Fibroblast of peridontal ligament (primary cell): ENCODE results near the gene DNM3.
A peak's percentile ranks its signal among the peaks of the same experiment; 100 is the strongest.
"Not testable (repeated sequence)": the region's sequence is repeated elsewhere in the genome, so short reads cannot be mapped to it uniquely, and the experiment has no call there.

Experiments used
- DNase-seq: peaks from one replicate; pipeline ENCODE4 v3.0.0-alpha.2; 2010; ENCODE audit errors: extremely low read depth

The DNM3 gene

GRCh38 chr1:172024516-172024915 is 183.2 kb downstream of the DNM3 start:
- DNase-seq, result no peak

GRCh38 chr1:172024944-172025738 is 183.8 kb downstream of the DNM3 start:
- DNase-seq, result not testable (repeated sequence)

GRCh38 chr1:172040466-172040865 is 199.2 kb downstream of the DNM3 start:
- peak; percentile 44 for DNase-seq

GRCh38 chr1:172041102-172041501 is 199.8 kb downstream of the DNM3 start:
- no peak for DNase-seq

GRCh38 chr1:172041742-172042141 is 200.4 kb downstream of the DNM3 start:
- DNase-seq, result peak; percentile 61

GRCh38 chr1:172043900-172044299 is 202.6 kb downstream of the DNM3 start:
- no peak for DNase-seq

GRCh38 chr1:172051898-172052297 is 210.6 kb downstream of the DNM3 start:
- DNase-seq, result no peak

- no peak for DNase-seq
These were observed 212.9 kb downstream of the DNM3 start for GRCh38 chr1:172054172-172054571.

GRCh38 chr1:172055816-172056419 is 214.6 kb downstream of the DNM3 start:
- DNase-seq, result not testable (repeated sequence)

- DNase-seq, result no peak
These were observed 227.0 kb downstream of the DNM3 start for GRCh38 chr1:172068334-172068733.

GRCh38 chr1:172069051-172069450 is 227.8 kb downstream of the DNM3 start:
- no peak for DNase-seq

GRCh38 chr1:172069534-172069933 is 228.2 kb downstream of the DNM3 start:
- peak; percentile 27 for DNase-seq

- DNase-seq, result no peak
These were observed 228.8 kb downstream of the DNM3 start for GRCh38 chr1:172070055-172070454.

- DNase-seq, result no peak
These were observed 230.4 kb downstream of the DNM3 start for GRCh38 chr1:172071746-172072145.

- DNase-seq, result not testable (repeated sequence)
These were observed 238.6 kb downstream of the DNM3 start for GRCh38 chr1:172079859-172080258.

GRCh38 chr1:172083191-172083590 is 241.9 kb downstream of the DNM3 start:
- peak; percentile 9 for DNase-seq

- DNase-seq, result no peak
These were observed 243.6 kb downstream of the DNM3 start for GRCh38 chr1:172084876-172085275.

GRCh38 chr1:172085317-172085716 is 244.0 kb downstream of the DNM3 start:
- DNase-seq, result no peak

- no peak for DNase-seq
These were observed 244.8 kb downstream of the DNM3 start for GRCh38 chr1:172086137-172086536.

GRCh38 chr1:172088256-172088655 is 247.0 kb downstream of the DNM3 start:
- DNase-seq, result no peak

- DNase-seq, result peak; percentile 56
These were observed 248.6 kb downstream of the DNM3 start for GRCh38 chr1:172089768-172090510.

GRCh38 chr1:172090511-172090817 is 249.2 kb downstream of the DNM3 start:
- no peak for DNase-seq

GRCh38 chr1:172095846-172096245 is 254.5 kb downstream of the DNM3 start:
- DNase-seq, result no peak
